ENCODE results near the gene FAM124A. TPM values are rescaled to one million over a fixed set of nuclear protein-coding genes. Genes with fewer than 3 reads are reported as not detected.

The FAM124A gene
- total and polyA plus RNA-seq, 2 experiments from 2014 or later = not detected

DNA sequence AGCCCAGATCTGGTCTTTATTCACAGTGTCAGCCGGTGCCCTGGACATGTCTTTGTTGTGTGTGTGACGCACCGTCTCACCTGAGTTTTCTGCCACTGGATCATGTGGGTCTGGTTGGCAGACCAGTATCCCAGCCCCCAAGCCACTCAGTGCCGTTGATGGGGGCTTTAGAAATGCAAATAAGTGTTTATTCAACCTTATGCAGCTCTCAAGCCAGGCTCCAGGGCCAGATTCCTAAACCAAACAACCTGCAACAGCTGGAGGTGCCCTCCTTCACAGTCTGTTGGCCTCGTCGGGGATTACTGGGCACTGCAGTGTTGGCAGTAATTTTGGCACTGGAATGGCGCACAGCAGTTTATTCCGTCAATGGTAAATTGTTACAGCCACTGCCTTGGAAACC, 21.6 kb downstream of the FAM124A start:
- 75 to 76% methylated on average over 8 of the region's 8 CpGs for WGBS, 2 experiments (ENCODE audit: low coverage in 1 of 2, low lambda C conversion rate in 2 of 2, missing lambda C conversion rate in 2 of 2)
- Histone ChIP-seq H3K4me1 (ENCODE audit: insufficient read depth) (no peaks in the 10 kb centered on the region), H3K9ac (no peak overlapping the region), H3K36me3 (ENCODE audit: low read depth) (no peaks in the 10 kb centered on the region), H3K27ac (no peak overlapping the region), H3F3A (ENCODE audit: insufficient read depth) (no peaks in the 10 kb centered on the region), H3K79me2 (ENCODE audit: insufficient read depth) (no peaks in the 10 kb centered on the region), H3K9me2 (ENCODE audit: insufficient read depth) (no peaks in the 10 kb centered on the region), H4K20me1 (ENCODE audit: insufficient read depth) (no peaks in the 10 kb centered on the region), H3K4me2 (ENCODE audit: unreplicated experiment) (no peak overlapping the region), H3K9me3 (ENCODE audit: low read depth) (no peaks in the 10 kb centered on the region), H3K27me3 (replicated peaks; ENCODE audit: insufficient read depth) (peaks cover 39% of the 10 kb centered on the region), H3K4me3 (no peak overlapping the region), H2AFZ (no peak overlapping the region)
- TF ChIP-seq EZH2 (IDR thresholded peaks at IDR 0.05; ENCODE audit: insufficient read depth, poor library complexity, severe bottlenecking) (no peak), EZH2phosphoT487 (IDR thresholded peaks at IDR 0.05; ENCODE audit: insufficient read depth, low read depth) (no peak)
- in situ Hi-C loops (cut with MboI) = no loop called here
- no peak for DNase-seq

DNA sequence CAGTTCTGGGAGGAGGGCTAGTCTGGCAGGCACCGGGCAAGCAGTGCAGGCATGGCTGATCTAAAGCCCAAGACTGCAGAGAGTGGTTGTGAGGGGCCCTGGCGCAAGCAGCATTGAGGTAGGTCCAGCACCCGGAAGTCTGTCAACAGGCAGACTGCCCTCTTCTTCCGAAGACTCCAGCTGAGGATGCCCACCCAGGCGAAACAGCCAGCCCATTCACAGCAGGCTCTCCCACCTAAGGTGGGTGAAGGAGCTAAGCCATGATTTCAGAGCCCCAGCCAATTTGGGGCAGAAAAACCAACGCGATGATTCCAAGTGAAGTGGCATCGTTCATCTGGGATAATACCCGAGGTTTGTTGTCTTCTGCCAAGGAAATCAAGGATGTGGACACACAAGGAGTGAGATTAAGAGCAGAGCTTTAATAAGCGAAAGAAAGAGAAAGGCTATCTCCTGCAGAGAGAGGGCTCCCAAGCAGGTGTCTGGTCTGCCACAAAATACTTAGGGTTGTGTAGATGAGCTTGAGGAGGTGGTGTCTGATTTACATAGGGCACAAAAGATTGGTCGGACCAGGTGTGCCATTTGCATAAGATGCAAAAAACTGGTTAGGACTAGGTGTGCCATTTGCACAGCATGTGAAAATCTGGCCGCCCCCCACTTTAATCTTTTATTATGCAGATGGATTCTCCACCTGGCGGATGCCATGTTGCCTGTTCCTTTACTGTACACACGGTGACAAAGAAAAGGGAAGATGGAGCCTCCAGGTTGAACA, 22.6 kb downstream of the FAM124A start:
- in situ Hi-C loops (cut with MboI) = no loop called here
- Histone ChIP-seq H3K79me2 (ENCODE audit: insufficient read depth) (no peaks in the 10 kb centered on the region), H3F3A (ENCODE audit: insufficient read depth) (no peaks in the 10 kb centered on the region), H3K4me1 (ENCODE audit: insufficient read depth) (no peaks in the 10 kb centered on the region), H2AFZ (no peak overlapping the region), H3K4me3 (no peak overlapping the region), H3K4me2 (ENCODE audit: unreplicated experiment) (no peak overlapping the region), H3K9me2 (ENCODE audit: insufficient read depth) (no peaks in the 10 kb centered on the region), H3K9ac (no peak overlapping the region), H3K36me3 (ENCODE audit: low read depth) (no peaks in the 10 kb centered on the region), H3K9me3 (ENCODE audit: low read depth) (no peaks in the 10 kb centered on the region), H4K20me1 (ENCODE audit: insufficient read depth) (no peaks in the 10 kb centered on the region), H3K27me3 (replicated peaks; ENCODE audit: insufficient read depth) (peaks cover 42% of the 10 kb centered on the region), H3K27ac (no peak overlapping the region)
- no peak for DNase-seq
- TF ChIP-seq EZH2phosphoT487 (IDR thresholded peaks at IDR 0.05; ENCODE audit: insufficient read depth, low read depth) (no peak), EZH2 (IDR thresholded peaks at IDR 0.05; ENCODE audit: insufficient read depth, poor library complexity, severe bottlenecking) (no peak)
- 68 to 73% methylated on average over 14 of the region's 14 CpGs for WGBS, 2 experiments (ENCODE audit: low coverage in 1 of 2, low lambda C conversion rate in 2 of 2, missing lambda C conversion rate in 2 of 2)

DNA sequence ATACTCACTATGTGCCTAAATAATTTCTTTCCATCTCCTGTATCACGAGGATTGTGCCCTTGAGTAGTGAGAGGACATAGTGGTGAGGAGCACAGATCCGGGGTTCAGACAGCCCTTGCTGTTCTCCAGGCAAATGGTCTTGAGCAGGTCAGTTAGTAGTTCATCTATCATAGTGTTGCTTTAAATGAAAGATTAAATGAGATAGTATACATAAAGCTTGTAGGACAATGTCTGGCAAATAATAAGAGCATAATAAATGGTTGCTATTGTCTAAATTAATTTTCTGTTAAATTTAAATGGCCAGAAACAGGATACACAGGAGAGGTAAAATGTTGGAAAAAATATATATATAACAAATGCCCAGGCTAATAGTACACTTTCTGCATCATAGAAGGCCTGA, 23.4 kb downstream of the FAM124A start:
- Histone ChIP-seq H3F3A (ENCODE audit: insufficient read depth) (no peaks in the 10 kb centered on the region), H3K9me3 (ENCODE audit: low read depth) (no peaks in the 10 kb centered on the region), H3K4me3 (no peak overlapping the region), H4K20me1 (ENCODE audit: insufficient read depth) (no peaks in the 10 kb centered on the region), H3K4me2 (ENCODE audit: unreplicated experiment) (no peak overlapping the region), H3K27me3 (replicated peaks; ENCODE audit: insufficient read depth) (peaks cover 36% of the 10 kb centered on the region), H3K36me3 (ENCODE audit: low read depth) (no peaks in the 10 kb centered on the region), H3K9ac (no peak overlapping the region), H3K9me2 (ENCODE audit: insufficient read depth) (no peaks in the 10 kb centered on the region), H3K27ac (no peak overlapping the region), H3K4me1 (ENCODE audit: insufficient read depth) (no peaks in the 10 kb centered on the region), H3K79me2 (ENCODE audit: insufficient read depth) (no peaks in the 10 kb centered on the region), H2AFZ (no peak overlapping the region)
- in situ Hi-C loops (cut with MboI) = no loop called here
- 63% methylated on average over 2 of the region's 2 CpGs for WGBS, 2 experiments (ENCODE audit: low coverage in 1 of 2, low lambda C conversion rate in 2 of 2, missing lambda C conversion rate in 2 of 2)
- TF ChIP-seq EZH2phosphoT487 (IDR thresholded peaks at IDR 0.05; ENCODE audit: insufficient read depth, low read depth) (no peak), EZH2 (IDR thresholded peaks at IDR 0.05; ENCODE audit: insufficient read depth, poor library complexity, severe bottlenecking) (no peak)
- no peak for DNase-seq

DNA sequence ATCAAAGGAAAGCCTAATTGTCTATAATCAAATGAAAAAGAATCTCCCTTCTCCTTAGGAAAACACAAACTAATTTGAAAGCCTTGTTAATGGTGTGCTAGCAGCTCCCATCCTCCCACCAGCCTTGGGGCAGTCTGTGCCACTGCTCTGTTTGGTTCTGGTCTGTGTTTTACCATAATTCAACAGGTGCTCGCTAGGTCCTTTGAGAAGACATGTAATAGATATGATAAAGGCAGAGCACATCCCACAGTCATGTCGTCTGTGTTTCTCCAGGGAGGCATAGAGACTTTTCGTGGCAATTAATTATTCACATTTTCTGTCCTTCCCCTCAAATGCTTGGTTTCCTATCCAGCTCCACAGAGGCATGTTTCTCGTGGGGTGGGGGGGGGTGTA, 23.8 kb downstream of the FAM124A start:
- no peak for DNase-seq
- H3K27me3 ChIP-seq (replicated peaks; ENCODE audit: insufficient read depth) = peaks cover 36% of the 10 kb centered on the region
- H3K79me2 ChIP-seq (ENCODE audit: insufficient read depth) = no peaks in the 10 kb centered on the region
- no peaks in the 10 kb centered on the region for H3F3A ChIP-seq (ENCODE audit: insufficient read depth)
- no peak overlapping the region for H3K9ac ChIP-seq
- 52 to 55% methylated on average over 4 of the region's 4 CpGs for WGBS, 2 experiments (ENCODE audit: low coverage in 1 of 2, low lambda C conversion rate in 2 of 2, missing lambda C conversion rate in 2 of 2)
- no peaks in the 10 kb centered on the region for H4K20me1 ChIP-seq (ENCODE audit: insufficient read depth)
- no peaks in the 10 kb centered on the region for H3K4me1 ChIP-seq (ENCODE audit: insufficient read depth)
- no peak overlapping the region for H3K4me3 ChIP-seq
- H3K9me2 ChIP-seq (ENCODE audit: insufficient read depth) = no peaks in the 10 kb centered on the region
- no peak overlapping the region for H3K27ac ChIP-seq
- TF ChIP-seq EZH2phosphoT487 (IDR thresholded peaks at IDR 0.05; ENCODE audit: insufficient read depth, low read depth) (no peak), EZH2 (IDR thresholded peaks at IDR 0.05; ENCODE audit: insufficient read depth, poor library complexity, severe bottlenecking) (no peak)
- no peak overlapping the region for H2AFZ ChIP-seq
- no peaks in the 10 kb centered on the region for H3K36me3 ChIP-seq (ENCODE audit: low read depth)
- no peak overlapping the region for H3K4me2 ChIP-seq (ENCODE audit: unreplicated experiment)
- no peaks in the 10 kb centered on the region for H3K9me3 ChIP-seq (ENCODE audit: low read depth)
- in situ Hi-C loops (cut with MboI) = no loop called here
